GM21515 (cell line): ENCODE data around the gene AGAP3.

Source experiments
- ATAC-seq: cut with Tn5 transposase; IDR thresholded peaks from one replicate; pipeline ENCODE4 v1.9.1; 2021; ENCODE audit not compliant: unreplicated experiment

AGAP3 gene

DNA sequence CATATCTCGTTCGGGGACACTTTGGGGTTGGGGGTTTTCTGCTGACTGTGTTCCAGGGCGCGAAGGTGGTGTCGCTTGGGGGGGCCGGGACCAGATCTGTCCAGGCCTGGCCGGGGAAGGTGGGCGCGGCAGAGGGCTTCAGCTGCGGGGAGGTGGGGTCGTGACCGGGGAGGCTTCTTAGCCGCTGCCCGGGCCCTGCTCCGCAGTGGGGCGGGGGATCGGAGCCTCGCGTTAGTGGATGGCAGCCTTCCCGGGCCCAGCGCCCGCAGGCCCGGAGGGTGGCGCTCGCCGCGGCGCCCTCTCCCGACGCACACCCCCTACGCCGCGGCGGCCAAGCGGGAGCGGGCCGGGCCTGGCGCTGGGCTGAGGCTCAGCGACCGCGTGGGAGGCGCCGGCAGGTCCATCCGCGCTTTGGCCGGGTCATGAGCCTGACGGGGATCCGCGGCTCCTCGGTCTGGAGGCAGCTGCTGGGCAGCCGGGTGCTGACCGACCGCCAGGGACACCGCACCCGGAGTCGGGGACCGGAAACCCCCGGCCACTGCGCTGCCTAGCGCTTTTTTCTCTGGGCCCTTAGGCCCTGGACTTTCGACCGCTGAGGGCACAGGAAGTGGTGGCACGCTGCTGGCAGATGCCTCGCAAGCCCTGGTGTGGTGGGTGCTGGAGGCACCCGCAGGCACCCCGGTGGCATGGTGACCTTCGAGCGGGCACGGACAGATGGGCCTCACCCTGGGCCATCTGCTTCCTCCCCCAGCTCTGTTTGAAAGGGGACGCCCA, 1.2 kb downstream of the AGAP3 start:
- no peak for ATAC-seq

DNA sequence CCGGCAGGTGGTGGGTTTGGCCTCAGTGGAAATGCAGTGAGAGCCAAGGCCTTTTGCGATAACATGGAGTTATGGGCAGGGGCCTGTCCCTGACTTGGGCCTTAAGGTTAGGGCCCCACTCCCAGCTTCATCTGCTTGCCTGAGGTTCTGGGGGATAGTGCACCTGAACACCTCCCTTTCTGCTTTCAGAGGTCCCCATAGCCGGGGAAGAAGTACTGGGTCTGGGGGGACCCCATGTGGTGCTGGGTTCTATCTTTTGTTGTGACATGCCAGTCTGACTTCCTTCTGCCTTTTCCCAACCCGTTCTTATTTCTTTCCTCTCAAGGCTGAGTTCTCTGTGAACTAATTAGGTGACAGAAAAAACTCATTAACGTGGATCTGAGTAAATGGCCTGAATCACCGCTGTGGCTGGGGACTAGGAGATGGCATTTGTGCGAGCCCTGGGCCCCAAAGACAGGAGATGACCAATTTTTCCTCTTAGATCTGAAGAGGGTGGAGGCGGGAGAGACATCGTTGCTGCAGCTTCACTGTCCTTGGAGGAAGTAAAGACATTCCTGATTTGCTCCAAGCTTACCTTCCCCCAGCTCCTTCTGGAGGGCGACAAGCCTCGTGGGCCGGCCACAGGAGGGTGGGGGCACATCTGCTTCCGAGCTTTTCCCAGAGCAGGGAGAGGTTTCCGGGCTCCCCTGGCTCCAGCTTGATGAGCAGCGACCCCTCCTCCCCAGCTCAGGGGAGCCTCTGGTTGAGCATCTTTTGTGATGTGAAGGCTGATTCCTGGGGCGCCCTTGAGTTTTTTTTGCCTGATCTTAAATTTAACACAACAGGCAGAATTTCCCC, 2.0 kb downstream of the AGAP3 start:
- ATAC-seq = no peak

DNA sequence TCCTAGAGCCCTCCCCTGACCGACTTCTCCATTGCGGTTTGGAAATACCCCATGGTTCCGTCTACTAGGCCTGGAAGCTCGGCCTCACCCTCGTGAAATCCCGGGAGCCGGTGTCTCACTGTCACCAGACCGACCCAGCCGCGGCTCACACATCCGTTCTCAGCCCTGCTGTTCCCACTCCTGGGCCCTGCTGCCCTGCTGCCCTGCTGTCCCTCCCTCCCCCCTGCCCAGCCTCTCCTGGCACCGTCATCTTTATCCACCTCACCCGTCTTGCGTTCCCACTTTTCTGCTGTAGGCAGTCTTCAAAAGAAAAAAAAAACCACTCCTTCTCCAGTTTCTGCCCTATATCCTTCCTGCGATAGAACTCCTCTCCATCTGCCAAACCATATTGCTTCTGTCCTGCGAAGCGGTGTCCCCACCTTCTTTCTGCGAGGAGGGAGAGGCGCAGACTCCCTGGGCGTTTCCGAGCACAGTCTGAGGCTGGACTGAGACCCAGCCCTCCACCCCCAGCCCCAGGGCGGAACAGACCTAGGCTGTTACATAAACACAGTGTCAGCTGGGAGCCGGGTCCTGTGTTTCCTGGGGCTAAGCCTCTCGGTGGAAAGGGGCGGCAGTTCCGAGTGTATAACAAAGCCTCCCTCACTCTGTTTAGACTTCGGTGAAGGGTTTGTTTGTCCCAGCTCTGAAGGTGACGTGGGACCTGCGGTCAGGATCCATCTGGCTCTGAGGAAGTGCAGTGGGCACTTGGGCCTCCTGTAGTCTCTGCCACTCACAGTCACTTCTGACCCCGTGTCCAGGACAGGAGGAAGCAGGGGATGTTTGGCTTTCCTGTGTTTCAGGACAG, 2.8 kb downstream of the AGAP3 start:
- ATAC-seq = no peak

DNA sequence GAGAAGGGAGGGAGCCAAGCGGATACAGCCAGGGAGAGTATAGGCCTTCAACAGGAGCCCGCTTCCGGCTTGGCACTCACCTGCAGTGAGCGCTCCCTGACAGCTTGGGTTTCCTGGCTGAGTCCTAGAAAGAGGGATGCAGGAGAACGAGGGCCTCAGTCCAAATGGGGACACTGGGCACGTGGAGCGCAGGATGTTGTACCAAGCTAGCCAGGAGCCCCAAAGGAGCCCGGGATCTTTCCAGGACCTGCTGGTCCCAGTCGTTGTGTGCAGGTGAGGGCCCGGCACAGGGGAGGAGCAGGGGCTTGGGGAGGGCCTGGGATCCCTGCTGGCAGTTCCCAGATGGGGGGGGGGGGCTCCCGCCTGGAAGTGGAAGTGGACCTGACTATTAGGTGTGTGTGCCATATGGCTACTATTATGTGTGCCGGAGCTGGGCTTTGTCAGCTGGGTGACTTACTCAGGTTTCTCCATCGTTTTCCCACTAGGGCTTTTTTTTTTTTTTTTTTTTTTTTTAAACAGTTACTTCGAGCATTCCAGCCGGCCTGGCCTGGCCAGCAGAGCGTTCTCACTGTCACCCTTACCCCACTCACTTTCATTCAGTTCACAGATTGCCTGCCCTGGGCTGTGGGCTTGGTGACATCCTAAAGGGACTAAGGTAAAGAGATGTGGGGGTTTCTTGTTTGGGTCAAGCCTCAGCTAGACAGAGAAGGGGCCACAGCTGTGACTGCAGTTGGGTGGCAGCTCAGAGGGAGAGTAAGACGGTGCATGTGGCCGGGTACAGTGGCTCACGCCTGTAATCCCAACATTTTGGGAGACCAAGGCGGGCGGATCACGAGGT, 3.8 kb downstream of the AGAP3 start:
- no peak for ATAC-seq

DNA sequence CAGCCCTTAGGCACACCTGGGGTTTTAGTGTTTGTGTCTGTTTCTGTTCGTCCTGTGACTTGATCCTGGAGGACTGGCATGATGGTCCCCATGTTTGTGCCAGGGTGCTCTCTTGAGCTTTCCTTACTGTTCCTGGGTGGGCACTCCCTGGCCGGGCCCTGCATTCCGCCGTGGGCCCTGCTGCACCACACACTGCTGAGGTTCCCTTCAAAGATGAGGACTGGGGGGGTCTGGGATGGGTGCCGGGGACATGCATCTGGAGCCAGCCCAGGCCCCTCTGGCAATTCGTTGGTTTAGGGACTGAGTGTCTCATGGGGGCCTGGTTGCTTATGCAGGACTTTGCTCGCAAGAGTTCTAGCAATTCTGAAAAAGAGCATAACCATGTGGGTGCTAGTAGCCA, 4.7 kb downstream of the AGAP3 start:
- no peak for ATAC-seq

DNA sequence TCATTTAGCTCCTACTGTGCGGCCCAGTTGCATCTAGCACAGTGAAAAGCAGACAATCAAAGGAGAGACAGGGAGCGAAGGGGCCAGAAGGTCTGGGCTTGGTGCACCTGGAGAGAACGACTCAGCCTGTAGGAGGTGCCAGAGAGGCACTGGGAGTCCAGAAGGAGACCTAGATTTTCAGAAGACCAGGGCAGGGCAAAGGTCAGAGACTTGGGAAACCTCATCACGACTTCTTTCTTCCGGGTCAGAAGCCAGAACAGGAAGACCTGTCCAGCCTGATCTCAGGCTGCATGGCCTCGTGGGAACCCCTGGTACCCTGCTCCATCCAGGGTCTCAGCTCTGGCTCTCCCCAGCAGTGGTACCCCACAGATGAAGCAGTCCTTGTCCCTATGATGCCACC, 5.2 kb downstream of the AGAP3 start:
- no peak for ATAC-seq

DNA sequence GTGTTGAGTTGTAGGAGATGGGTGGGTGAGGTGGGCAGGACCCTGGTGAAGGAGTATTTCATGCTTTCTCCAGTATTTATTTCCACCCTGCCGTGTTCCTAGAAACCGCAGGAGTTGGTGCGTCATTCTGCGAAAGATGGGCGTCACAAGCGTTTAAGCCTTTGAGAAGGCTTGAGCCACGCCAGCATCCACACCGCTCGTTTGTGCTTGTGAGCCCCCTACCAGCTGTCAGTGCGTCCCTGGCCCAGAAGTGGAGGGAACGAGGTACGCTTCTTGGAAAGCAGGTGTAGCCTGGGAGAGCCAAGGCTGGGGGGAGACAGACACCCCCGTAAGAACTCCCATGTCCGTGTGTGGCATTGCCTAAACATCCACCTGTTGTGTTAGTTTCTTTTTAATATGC, 5.7 kb downstream of the AGAP3 start:
- ATAC-seq = no peak

DNA sequence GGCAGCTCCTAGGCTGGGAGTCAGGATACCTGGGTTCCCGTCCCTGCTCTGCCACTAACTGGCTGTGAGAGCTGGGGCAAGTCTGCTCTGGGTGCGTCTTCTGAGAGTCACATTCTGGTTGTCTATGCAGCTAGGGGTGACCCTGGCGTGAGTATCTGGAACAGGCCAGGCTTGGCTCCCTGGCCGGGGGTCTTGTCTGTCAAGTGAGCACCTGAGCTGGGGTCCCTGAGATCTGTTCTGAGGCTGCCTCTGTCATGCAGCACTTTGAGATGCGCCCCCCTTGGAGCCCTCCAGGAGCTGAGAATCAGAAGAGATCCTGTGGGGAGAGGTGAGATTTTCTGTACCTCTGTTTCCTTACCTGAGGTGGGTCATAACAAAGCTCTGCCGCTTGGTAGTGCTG, 7.5 kb downstream of the AGAP3 start:
- no peak for ATAC-seq

DNA sequence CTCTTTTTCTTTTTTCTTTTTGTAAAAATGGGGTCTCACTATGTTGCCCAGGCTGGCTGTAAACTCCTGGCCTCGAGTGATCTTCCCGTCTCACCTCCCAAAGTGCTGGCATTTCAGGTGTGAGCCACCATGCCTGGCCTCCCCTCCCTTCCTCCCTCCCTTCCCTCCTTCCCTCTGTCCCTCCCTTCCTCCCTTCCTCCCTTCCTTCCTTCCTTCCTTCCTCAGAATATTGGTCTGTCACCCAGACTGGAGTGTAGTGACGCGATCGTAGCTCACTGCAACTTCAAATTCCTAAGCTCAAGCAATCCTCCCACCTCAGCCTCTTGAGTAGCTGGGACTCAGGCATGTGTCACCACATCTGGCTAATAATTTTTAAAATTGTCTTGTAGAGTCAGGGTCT, 8.4 kb downstream of the AGAP3 start:
- ATAC-seq = no peak

DNA sequence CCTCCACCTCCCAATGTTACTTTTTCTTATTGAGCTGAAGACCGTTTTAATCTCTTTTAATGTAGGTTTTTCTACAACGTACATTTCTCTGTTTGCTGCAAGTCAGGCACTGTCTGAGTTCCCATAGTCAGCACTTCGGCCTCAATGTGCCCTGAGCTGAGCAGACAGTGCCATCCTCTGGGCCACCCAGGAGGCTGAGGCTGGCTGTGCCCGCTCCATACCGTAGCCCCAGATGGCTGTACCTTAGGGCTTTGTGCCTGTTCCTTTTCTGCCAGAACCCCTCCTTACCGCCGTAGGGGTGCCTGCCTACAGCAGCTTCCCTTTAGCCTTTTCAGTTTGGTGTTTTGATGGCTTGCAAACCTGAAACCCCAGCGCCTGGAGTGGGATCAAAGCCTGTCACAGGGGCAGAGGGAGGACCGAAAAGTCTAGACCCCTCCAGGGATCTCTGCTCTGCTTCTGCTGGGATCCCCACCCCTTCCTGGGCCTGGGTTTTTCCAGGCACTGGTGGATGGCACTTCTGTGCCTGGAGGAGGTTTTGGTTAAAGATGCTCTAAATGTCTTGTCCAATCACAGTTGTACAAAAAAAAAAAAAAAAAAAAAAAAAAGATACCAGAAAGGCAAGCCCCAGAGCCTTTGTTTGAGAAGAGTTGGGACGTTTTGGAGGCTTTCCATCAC, 9.0 kb downstream of the AGAP3 start:
- ATAC-seq = no peak

DNA sequence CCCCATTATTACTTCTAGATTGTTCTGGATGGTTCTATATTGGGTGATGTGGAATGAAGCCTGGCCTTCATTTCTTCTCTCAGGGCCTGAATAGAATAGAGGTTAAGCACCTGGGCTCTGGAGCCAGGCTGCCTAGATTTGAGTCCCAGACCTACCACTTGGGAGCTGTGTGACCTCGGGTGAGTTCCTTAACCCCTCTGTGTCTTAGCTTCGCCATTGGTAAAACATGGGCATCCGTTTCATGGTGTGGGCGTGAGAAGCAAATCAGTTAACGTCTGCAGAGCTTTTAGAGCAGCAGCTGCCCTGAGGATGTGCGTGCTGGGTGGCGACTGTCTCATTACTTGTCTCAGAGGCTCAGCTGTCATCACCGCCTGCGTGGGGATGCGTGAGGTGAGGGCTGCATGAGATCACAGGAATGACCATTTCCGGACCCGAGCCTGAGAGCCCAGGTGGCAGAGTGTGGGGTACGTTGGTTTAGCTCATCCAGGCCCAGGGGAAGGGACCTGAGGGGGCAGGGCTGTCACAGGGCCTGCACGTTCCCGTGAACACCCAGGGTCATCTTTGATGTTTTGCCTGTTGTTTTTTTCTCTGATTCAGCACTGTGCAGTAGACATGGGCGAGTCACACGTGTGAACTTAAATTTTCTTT, 9.7 kb downstream of the AGAP3 start:
- ATAC-seq = no peak

DNA sequence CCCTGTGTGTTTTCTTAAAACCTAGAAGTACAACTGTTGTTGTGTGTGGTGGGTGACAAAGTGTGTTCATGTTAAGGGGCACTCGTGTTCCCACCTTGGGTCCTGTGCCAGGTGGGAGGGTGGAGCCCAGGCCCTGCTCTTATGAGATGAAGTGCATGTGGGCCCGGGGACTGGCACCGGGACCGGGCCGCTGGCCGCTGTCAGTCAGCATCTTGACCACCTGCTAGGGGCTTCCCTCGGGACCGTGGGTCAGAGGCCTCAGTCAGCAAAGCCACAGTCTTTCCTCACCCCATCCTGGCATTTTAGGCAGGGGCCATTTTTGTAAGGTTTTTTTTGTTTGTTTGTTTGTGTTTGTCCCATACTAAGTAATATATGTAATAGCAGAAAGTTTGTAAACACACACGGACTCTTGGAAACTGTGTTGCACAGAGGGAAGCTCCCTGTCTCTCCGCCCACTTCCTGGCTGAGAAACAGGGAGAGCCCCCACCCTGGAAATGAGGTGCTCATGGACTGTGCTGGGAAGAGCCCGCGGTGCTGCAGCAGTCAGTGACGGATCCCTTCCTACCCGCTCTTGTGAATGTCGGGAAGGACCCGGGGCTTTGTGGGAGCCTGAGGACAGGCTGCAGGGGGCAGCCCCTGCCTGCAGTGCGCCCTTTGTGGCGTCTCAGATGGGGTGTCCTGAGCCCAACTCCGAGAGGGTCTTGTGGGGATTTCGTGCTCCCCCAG, 13.4 kb downstream of the AGAP3 start:
- no peak for ATAC-seq

DNA sequence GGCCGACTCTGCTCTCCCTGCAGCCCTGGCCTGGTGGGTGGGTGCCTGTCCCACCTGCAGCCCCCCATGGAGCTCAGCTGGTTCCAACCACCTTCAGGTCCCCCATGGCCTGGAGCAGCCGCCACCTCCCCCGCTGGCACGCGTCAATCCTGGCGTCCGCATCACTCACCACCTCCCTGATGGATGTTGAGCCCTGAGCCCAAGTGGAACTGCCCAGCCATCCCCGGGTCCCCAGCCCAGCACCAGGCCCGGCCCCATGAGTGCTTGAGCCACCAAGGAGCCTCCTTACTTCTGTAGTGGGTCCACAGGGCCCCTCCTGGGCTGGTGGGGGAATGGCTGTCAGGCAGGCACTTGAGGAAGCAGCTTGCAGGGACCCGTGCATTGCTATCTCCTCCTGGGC, 14.6 kb downstream of the AGAP3 start:
- no peak for ATAC-seq

DNA sequence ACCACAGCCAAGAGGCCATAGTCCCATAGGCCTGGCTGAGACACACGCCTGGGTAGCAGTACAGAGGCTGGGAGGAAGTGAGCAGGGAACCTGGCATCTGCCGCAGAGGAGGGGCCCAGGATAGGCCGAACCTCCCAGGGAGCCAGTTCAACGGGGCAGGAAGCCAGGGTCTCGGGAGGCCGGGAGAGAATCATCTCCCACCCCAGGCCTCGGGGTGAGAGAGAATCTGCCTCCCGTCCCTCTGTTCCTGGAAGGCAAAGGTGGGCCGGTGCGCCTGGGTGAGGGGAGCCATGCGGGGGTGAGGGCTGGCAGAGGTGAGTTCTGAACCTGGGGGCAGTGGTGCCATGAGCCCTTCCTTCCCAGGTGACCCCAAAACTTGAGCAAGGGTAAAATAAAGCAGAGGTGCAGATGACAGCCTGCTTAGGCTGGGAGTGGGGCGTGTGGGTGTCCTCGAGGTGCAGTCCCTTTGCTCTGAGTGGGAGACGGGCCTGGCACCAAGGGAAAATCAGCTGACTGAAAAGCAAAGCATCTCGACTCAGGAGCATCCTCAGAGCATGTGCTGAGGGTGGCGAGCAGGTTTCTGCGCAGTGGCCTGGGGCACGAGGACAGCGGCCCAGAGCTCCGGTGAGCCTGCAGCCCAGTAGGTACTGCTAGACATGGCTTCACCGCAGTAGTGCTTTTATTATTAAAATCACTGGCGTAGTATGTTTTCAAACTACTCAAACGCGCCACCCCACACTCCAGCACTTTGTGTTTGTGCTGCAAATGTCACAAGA, 15.5 kb downstream of the AGAP3 start:
- ATAC-seq = no peak

DNA sequence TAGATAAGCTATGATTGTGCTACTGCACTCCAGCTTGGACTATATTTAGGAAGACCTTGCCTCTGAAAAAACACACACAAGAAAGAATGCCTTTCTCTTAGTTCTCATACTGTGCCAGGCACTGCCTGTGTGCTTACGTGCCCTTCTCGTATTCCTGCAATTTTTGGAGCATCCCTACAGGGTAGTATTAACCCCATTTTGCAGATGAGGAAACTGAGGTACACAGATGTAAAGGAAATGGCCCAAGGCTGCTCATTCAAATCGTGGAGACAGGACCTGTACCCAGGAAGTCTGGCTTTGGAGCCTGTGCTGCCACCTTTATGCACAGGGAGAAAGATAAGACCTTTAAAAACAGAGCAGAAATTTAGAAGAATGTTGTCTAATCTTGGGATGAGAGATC, 16.7 kb downstream of the AGAP3 start:
- ATAC-seq = no peak

DNA sequence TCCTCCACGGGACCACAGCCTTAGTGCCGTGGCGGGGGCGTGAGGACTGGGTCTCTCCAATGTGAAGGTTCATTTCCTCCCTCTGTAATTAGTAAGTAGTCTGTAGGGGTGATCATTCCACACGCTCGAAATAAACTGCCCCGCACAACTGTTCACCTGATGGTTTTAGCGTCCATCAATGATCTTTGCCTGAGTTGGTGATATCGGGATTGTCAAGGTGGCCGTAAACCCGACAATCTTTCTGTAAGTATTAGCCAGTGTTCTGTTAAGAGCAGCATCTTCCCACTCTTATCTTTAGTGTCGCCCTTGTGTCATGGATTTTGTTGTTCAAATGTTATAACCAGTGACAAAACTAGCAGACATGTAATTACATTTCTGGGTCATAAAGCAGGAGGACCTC, 17.7 kb downstream of the AGAP3 start:
- no peak for ATAC-seq

DNA sequence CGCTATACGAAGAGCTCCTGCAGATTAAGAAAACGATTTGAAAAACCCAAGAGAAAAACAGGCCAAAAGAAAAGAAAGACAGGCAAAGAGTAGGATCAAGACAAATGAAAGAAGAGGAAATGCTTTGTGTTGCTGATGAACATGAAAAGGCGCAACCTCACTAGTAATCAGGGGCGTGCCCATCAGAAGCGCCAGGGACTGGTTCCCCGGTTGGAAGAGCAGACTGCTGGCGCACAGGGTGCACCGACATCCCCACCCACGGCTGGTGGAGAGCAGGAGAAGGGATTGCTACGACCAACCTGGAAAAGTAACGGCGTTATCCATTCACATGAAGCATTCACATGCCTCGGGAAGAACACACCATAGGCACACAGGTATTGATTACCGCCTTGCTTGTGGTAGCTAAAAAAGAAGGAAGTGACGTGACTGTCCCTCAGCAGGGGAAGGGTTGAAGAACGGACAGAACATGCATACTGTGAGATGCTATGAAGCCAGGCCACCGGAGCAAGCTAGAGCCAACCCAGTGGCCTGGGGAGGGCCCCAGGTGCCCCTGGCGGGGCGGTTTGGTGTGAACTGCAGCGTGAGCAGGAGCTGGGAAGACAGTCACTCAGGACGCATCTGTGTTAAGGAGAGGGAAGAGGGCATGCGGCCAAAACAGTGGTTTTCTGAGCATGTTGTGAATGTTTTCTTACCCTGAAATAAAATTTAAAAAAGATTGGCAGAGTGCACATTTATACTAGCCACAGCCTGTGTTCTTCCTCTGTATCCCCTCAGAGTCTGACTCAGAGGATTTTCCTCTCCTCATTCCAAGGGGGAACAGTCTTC, 18.3 kb downstream of the AGAP3 start:
- ATAC-seq = no peak
